RWPE1 (cell line): ENCODE measurements around the gene NRXN3.

ENCODE experiments used
- CTCF ChIA-PET: fragments of 350-600 bp; sonication (Branson Sonifier 250); formaldehyde crosslinking; extraction: SDS; loops from one replicate; lab custom pipeline; 2021; lab: Yijun Ruan, JAX
- POLR2A ChIA-PET: fragments of 400-600 bp; formaldehyde crosslinking; extraction: SDS; loops from one replicate; lab custom pipeline; 2020; ENCODE audit warnings: antibody characterized with exemption; ENCODE audit not compliant: low non-redundant PET; lab: Yijun Ruan, JAX
- DNase-seq: peaks from one replicate; pipeline ENCODE4 v3.0.0; 2012; ENCODE audit warnings: low spot score
- H3K27ac ChIP-seq: fragments of 450-650 bp; 2 replicates; pipeline ENCODE4 v1.5.1; 2017
- CTCF ChIP-seq: fragments of 450-650 bp; conservative IDR thresholded peaks from 2 replicates; pipeline ENCODE4 v1.5.1; 2017; ENCODE audit warnings: low read depth, mild to moderate bottlenecking

The NRXN3 gene

GRCh38 chr14:78401866-78402265 lies 231.7 kb downstream of the NRXN3 start:
- no peak for TF ChIP-seq CTCF
- no peak for DNase-seq
- ChIA-PET CTCF (no interaction called here), POLR2A (no interaction called here)
- no peak overlapping the region for H3K27ac ChIP-seq

- ChIA-PET CTCF (no interaction called here), POLR2A (no interaction called here)
- DNase-seq: no peak
- TF ChIP-seq CTCF: no peak
- no peak overlapping the region for H3K27ac ChIP-seq
Measured at GRCh38 chr14:78403278-78403815, 233.2 kb downstream of the NRXN3 start.

DNA sequence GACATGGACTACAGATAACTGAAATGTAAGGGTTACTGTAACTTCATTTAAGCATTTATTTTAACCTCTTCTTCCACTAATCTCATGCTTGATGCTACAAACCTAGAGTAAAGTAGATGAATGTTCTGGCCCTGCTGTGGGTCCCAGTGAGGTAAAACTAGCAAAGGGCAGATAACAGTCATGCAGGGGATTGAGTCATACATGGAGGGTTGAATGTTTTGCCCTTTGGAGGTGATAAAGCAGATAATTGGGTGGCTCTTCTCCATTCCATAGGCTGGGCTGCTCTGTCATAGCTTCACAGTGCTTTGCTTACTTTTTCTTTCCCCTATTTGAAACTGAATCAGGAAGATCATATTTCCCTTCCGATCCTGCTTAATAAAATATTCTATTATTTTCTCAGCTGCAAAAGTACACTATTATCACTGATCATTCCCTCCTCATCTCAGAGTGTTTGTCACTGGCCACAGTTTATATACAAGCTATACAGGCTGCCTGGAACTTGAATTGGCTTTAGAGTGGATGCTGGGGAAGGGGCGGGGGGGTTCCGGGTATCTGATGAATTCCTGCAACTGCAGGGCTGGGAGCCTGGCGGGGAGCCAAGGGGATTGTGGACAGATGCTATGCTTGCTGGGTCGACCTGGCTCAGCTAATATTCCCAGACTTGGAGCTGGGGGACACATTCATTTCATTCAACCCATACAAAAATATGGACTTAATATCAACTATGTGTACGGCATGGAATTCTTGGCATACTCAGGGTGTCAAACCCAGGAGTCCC lies 235.1 kb downstream of the NRXN3 start:
- ChIA-PET CTCF (no interaction called here), POLR2A (no interaction called here)
- TF ChIP-seq CTCF: no peak
- no peak overlapping the region for H3K27ac ChIP-seq
- no peak for DNase-seq

GRCh38 chr14:78412475-78412874 lies 242.3 kb downstream of the NRXN3 start:
- ChIA-PET CTCF (interaction anchor here (0.7 kb wide), 1 partner anchor 70 kb away, joined by 3 read pairs; no protein-coding TSS in a partner anchor), POLR2A (no interaction called here)
- DNase-seq: no peak
- H3K27ac ChIP-seq: no peak overlapping the region
- TF ChIP-seq CTCF: no peak

DNA sequence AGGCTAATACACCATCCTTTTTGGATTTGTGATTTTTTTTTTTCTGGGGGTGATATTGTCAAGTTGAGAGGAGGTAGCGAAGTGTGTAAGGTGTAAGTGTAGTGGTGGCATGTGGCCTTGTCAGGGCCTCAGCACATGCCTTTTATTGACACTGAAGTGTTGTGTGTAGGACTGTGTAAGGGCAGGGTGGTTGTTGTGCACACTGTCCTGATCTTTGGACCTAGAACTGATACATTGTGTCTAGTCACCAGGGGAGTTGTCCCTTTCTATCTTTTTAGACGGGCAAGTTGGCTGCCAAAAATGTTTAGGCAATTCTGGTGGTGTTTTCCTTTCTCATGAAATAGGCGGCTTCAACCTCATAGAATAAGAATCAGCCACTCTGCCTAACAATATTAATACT lies 244.0 kb downstream of the NRXN3 start:
- POLR2A ChIA-PET: no interaction called here
- TF ChIP-seq CTCF: no peak
- H3K27ac ChIP-seq: no peak overlapping the region
- CTCF ChIA-PET: no interaction called here
- no peak for DNase-seq

- TF ChIP-seq CTCF: no peak
- ChIA-PET POLR2A (no interaction called here), CTCF (interaction anchor here (0.9 kb wide), 1 partner anchor 35 kb away, joined by 3 read pairs; no protein-coding TSS in a partner anchor)
- DNase-seq: no peak
- H3K27ac ChIP-seq: no peak overlapping the region
Measured at GRCh38 chr14:78417532-78417931, 247.4 kb downstream of the NRXN3 start.
